Astrocyte of the cerebellum (primary cell): ENCODE results near the gene SPECC1L.

Experiments used
- DNase-seq: peaks from one replicate; pipeline ENCODE4 v3.0.0-alpha.2; 2011; ENCODE audit warnings: low read depth
- H3K4me3 ChIP-seq: 2 replicates; pipeline ENCODE4 v1.5.1; 2011; ENCODE audit warnings: mild to moderate bottlenecking, low read depth, low read length, moderate library complexity
- CTCF ChIP-seq: IDR thresholded peaks from 2 replicates; pipeline ENCODE4 v1.5.1; 2012; ENCODE audit warnings: low read length, low read depth, moderate library complexity, mild to moderate bottlenecking; ENCODE audit errors: missing control alignments
- in situ Hi-C: cut with HindIII; loops from 2 replicates; pipeline ENCODE4 v1.10.0; 2017; ENCODE audit warnings: low sequenced_read_pairs

Gene SPECC1L

GRCh38 chr22:24326266-24326665 is 55.6 kb downstream of the SPECC1L start:
- no peak overlapping the region for H3K4me3 ChIP-seq
- no peak for DNase-seq
- in situ Hi-C loops, result no loop called here
- TF ChIP-seq CTCF, result no peak

DNA sequence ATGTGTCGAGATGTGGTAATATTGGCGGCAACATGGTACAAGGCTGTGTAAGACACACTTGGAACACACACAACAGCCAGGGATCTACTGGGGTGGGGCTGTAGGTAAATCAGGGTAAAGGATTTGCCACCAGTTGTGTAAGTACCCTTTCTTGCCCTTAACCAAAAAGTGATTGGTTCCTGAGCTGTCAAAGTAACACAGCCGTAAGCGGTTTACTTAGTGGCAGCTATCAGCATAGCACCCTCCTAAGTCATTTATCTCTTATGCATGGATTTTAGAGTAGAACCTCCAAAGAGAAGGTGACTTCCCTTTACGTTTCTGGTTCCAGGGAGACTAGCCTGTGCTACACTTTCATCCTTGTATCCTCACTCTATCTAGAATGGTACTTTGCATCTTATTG is 57.2 kb downstream of the SPECC1L start:
- H3K4me3 ChIP-seq, result no peak overlapping the region
- TF ChIP-seq CTCF, result no peak
- in situ Hi-C loops, result no loop called here
- no peak for DNase-seq

- TF ChIP-seq CTCF, result no peak
- in situ Hi-C loops, result no loop called here
- no peak for DNase-seq
- no peak overlapping the region for H3K4me3 ChIP-seq
These were observed 58.8 kb downstream of the SPECC1L start for GRCh38 chr22:24329453-24329852.

DNA sequence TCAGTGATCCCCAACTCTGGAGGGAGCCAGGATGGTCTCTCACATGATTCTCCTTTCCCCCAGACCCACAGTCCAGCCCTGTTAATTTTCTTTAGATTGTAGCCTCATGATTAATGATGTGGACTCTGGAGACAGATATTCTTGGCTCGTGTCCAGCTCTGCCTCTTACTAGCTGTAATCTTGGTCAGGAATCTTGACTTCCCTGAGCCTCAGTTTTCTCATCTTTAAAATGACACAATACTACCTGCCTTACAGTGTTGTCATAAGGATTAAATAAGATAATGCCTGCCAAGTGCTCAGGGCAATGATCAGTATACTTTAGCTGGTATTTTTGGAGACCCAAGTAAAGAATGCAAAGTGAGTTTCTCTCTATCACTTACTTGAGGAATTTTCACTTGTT is 60.0 kb downstream of the SPECC1L start:
- H3K4me3 ChIP-seq, result no peak overlapping the region
- TF ChIP-seq CTCF, result no peak
- no peak for DNase-seq
- in situ Hi-C loops, result no loop called here

- TF ChIP-seq CTCF, result no peak
- no peak for DNase-seq
- in situ Hi-C loops, result no loop called here
- no peak overlapping the region for H3K4me3 ChIP-seq
These were observed 61.1 kb downstream of the SPECC1L start for GRCh38 chr22:24331468-24332440.

GRCh38 chr22:24333301-24333700 is 62.7 kb downstream of the SPECC1L start:
- TF ChIP-seq CTCF, result no peak
- no peak for DNase-seq
- H3K4me3 ChIP-seq, result no peak overlapping the region
- in situ Hi-C loops, result no loop called here
